Neural cell (in vitro differentiated cells): ENCODE measurements around the gene MYO3A.

Experiments used
- EP300 ChIP-seq: fragments of 450-650 bp; conservative IDR thresholded peaks from 2 replicates; pipeline ENCODE4 v1.6.1; 2014; ENCODE audit warnings: antibody characterized with exemption, mild to moderate bottlenecking, moderate library complexity; ENCODE audit not compliant: poor library complexity, severe bottlenecking
- EZH2 ChIP-seq: fragments of 200-600, 300-800 bp; shearing (Covaris generic), sonication (generic); IDR thresholded peaks from 2 replicates; pipeline ENCODE4 v1.6.1; 2014; ENCODE audit warnings: antibody characterized with exemption, low read length, borderline replicate concordance, mild to moderate bottlenecking; ENCODE audit not compliant: insufficient read depth, poor library complexity, severe bottlenecking
- MXI1 ChIP-seq: fragments of 450-650 bp; conservative IDR thresholded peaks from 2 replicates; pipeline ENCODE4 v1.6.1; 2014; ENCODE audit warnings: antibody characterized with exemption, mild to moderate bottlenecking; ENCODE audit not compliant: poor library complexity, severe bottlenecking
- POLR2AphosphoS5 ChIP-seq: IDR thresholded peaks from 2 replicates; pipeline ENCODE4 v1.6.1; 2012
- RAD21 ChIP-seq: fragments of 450-650 bp; conservative IDR thresholded peaks from 2 replicates; pipeline ENCODE4 v1.6.1; 2014; ENCODE audit warnings: antibody characterized with exemption, mild to moderate bottlenecking, moderate library complexity
- REST ChIP-seq: IDR thresholded peaks from 2 replicates; pipeline ENCODE4 v1.6.1; 2012; ENCODE audit warnings: borderline replicate concordance
- SMC3 ChIP-seq: fragments of 450-650 bp; conservative IDR thresholded peaks from 2 replicates; pipeline ENCODE4 v1.6.1; 2014; ENCODE audit warnings: antibody characterized with exemption, mild to moderate bottlenecking, moderate library complexity; ENCODE audit not compliant: poor library complexity
- TAF1 ChIP-seq: IDR thresholded peaks from 2 replicates; pipeline ENCODE4 v1.6.1; 2012; ENCODE audit warnings: low read depth
- TF ChIP-seq, protein P1 (sequence below): fragments of 450-650 bp; IDR thresholded peaks from 2 replicates; pipeline ENCODE4 v1.5.1; 2014; ENCODE audit warnings: antibody characterized with exemption, mild to moderate bottlenecking, moderate library complexity; ENCODE audit not compliant: poor library complexity, severe bottlenecking

- TF ChIP-seq, protein P1, sequence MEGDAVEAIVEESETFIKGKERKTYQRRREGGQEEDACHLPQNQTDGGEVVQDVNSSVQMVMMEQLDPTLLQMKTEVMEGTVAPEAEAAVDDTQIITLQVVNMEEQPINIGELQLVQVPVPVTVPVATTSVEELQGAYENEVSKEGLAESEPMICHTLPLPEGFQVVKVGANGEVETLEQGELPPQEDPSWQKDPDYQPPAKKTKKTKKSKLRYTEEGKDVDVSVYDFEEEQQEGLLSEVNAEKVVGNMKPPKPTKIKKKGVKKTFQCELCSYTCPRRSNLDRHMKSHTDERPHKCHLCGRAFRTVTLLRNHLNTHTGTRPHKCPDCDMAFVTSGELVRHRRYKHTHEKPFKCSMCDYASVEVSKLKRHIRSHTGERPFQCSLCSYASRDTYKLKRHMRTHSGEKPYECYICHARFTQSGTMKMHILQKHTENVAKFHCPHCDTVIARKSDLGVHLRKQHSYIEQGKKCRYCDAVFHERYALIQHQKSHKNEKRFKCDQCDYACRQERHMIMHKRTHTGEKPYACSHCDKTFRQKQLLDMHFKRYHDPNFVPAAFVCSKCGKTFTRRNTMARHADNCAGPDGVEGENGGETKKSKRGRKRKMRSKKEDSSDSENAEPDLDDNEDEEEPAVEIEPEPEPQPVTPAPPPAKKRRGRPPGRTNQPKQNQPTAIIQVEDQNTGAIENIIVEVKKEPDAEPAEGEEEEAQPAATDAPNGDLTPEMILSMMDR = no peak
- no peak for TF ChIP-seq POLR2AphosphoS5
- no peak for TF ChIP-seq RAD21
- no peak for TF ChIP-seq EP300
- no peak for TF ChIP-seq REST
- no peak for TF ChIP-seq EZH2
- TF ChIP-seq MXI1 = no peak
- TF ChIP-seq SMC3 = no peak
- TF ChIP-seq TAF1 = no peak
These were observed 110.2 kb downstream of the MYO3A start for GRCh38 chr10:26044141-26044749.
